GM19395 (cell line): ENCODE results near the gene PACS2.
"Not testable (repeated sequence)": the region's sequence is repeated elsewhere in the genome, so short reads cannot be mapped to it uniquely, and the experiment has no call there.

Experiments used
- ATAC-seq: cut with Tn5 transposase; IDR thresholded peaks from one replicate; pipeline ENCODE4 v1.9.1; 2021; ENCODE audit warnings: mild to moderate bottlenecking, moderate library complexity; ENCODE audit not compliant: unreplicated experiment

The PACS2 gene

DNA sequence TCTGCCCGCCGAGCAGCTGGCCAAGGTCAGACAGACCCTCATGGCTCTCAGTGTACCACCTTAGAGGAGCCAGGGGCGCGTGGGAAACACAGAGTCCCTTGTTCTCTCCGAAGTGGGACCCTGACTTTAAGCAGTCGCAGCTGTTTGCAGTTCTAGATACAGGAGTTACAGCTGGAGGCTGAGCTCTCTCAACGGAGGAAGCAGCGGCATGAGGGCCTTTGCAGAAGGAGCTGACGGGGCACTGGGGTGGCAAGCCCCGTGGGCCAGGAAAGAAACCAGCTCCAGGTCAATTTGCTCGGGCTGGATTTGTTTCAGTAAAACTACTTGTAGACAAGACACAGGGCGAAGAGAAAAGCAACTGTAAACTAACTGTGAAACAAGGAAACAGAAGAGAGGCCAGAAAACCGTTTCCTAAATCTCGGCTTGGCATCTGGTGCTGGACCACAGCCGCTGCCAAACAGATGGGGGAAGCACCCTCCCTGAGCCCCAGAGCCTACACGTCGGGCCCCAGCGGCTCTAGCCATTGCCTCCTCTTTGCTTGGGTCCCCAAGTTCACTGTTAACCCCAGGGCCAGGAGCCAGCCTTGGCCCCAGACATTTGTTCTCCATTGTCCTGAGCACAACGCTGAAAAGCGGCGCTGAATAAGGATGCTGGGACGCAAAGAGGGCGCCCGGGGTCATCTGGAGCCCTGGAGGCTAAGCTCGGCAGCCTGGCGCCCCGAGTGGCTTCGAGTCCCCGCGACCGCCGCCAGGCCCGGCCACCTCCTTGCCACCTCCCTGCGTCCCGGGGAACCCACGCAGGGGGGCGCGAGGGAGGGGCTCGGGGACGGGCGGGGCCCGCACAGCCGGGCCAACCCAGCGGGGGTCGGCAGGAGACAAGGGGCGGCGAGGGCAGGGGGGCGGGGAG lies 914 bp upstream of the PACS2 start:
- ATAC-seq, result peak; percentile 15

DNA sequence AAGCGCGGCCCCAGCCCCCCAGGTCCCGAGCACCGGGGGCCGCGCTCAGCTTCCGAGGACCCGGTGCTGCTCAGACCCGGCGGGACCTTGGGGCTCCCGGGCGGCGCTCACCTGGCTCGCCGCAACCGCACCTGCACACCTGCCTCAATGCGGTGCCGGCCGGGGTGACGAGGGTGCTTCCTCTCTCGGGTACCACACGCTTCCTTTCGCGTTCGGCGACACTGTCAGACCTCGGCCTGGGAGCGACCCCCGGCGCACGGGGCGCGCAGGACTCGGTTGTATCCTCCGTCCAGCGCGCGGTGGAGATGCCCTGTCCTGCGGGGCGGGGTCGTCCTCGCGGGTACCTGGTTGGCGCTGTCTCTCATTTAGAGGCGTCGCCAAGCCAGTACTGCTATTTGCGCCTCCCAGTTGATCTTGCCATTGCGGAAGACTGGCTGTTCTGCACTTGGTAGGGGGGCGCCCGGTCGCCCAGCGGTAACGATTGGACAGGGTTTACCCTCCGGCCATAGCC lies 718 bp downstream of the PACS2 start:
- peak; percentile 29 for ATAC-seq

- ATAC-seq, result no peak
Measured at GRCh38 chr14:105315941-105316576, 1.5 kb downstream of the PACS2 start.

DNA sequence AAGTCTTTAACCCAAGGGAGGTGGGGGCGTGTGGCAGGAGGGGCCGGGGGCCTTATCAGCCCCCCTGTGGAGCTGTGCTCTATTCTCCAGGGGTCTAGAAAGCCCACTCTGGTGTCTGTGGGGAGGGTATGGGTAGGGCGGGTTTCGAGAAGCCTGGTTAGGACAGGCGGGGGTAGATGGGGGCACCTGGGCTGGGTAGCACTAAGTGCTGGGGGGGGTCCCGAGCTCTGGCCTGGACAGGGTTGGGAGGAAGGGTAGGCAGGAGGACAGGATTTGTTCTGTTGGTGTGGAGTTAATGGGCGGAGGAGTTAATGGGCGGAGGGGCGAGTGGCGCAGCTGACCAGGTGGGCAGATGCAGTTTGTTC lies 2.0 kb downstream of the PACS2 start:
- ATAC-seq, result no peak

- no peak for ATAC-seq
Measured at GRCh38 chr14:105316968-105317510, 2.5 kb downstream of the PACS2 start.

- no peak for ATAC-seq
Measured at GRCh38 chr14:105317546-105317945, 3.0 kb downstream of the PACS2 start.

DNA sequence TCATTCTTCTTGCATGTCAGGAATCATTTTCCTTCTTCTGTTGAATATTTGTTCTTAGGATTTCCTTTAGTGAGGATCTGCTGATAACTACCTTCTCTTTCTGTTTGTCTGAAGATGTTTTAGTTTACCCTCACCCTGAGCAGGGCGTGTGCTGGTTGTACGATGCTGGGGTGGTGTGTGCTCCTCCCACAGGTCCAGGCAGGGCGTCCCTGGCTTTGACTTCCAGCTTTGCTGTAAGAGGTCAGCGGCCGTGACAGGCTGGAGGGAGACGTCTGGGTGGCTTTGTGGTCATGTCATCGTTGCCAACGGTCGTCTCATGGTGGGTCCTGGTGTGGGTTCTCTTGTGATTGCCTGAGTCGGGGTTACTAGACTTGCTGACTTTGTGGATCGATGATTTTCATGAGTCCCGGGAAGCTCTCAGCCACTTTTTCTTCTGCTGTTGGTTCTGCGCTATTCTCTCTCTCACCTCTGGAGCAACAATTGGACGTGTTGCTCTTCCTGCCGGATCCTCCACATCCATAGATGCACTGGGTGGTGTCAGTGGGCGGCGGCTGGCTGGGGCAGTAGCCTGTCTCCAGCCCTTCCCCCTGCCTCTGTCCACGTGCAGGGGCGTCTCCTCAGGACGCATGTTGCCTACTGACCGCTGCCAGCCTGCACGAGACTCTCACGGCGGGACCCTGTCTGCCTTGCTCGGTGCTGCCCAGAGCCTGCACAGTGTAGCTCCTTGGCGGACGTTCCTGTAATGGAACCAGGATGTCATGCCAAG lies 8.4 kb downstream of the PACS2 start:
- no peak for ATAC-seq

- ATAC-seq, result no peak
Measured at GRCh38 chr14:105323663-105324062, 9.1 kb downstream of the PACS2 start.

DNA sequence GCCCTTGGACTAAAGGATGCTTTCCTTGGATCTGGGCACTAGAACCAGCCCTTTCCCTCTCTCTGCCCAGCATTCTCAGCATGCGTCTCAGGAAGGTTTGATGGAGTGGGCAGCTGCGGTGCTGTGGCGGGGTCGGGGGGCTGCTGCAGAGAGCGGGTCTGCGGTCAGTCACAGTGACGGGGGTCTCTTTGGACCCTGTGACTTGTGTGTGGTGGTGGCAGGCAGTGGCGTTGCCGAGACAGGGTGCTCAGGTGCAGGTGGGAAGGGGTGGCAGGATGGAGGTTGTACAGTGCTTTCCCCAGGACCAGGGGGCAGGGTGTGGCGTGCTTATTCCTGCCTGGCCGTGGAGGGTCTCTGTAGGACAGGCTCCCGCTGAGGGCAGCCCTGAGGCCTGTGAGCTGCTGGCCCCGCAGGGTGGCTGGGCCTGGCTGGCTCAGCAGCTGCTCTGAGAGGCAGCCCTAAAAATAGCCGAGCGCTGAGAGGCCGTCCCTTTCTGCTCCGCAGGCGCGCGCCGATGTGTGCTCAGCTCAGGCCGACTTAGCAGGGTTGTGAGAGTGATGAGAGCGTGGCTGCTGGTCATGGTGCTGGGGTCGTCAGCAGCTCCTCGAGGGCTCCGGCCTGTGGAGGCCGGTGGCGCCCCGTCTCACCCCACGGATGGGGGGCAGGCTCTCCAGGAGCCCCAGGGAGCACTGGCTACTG lies 9.7 kb downstream of the PACS2 start:
- no peak for ATAC-seq

DNA sequence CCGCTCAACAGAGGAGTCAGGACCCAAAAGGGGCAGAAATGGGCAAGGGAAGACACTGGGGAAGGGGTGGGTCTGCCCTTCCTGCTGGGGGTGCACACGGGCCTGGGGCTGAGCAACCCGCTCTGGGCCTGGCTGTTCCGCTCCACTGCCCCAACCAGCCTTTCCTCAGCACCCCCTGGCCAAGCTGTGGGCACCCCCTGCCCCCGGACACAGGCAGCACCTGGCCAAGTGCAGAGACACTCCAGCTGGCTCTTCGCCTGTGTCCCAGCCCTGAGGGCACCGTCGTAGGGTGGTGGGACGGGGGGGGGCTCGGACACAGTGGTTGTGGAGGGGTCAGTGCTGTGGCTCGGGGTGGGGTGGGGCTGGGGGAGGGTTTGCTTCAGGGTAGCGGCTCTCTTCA lies 10.3 kb downstream of the PACS2 start:
- no peak for ATAC-seq

DNA sequence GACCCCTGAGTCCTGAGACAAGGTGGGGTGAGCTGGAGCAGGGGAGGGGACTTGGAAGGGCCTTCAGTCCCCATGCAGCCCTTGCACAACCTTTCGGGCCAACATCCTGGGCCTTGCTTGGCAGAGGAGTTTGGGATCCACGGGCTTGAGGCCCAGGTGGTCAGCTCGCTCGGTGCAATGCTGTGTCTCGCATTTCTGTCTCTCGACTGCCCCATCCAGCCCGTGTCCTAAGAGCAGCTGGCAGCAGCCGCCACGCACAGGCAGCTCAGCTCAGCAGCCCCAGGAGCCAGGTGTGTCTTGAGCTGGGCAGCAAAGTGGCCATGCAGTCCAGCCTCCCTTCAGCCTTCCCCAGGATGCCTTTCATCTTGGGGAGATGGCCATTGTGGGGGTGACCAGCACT lies 10.8 kb downstream of the PACS2 start:
- no peak for ATAC-seq

GRCh38 chr14:105325716-105326567 lies 11.4 kb downstream of the PACS2 start:
- no peak for ATAC-seq

GRCh38 chr14:105326568-105326867 lies 12.0 kb downstream of the PACS2 start:
- ATAC-seq, result no peak

DNA sequence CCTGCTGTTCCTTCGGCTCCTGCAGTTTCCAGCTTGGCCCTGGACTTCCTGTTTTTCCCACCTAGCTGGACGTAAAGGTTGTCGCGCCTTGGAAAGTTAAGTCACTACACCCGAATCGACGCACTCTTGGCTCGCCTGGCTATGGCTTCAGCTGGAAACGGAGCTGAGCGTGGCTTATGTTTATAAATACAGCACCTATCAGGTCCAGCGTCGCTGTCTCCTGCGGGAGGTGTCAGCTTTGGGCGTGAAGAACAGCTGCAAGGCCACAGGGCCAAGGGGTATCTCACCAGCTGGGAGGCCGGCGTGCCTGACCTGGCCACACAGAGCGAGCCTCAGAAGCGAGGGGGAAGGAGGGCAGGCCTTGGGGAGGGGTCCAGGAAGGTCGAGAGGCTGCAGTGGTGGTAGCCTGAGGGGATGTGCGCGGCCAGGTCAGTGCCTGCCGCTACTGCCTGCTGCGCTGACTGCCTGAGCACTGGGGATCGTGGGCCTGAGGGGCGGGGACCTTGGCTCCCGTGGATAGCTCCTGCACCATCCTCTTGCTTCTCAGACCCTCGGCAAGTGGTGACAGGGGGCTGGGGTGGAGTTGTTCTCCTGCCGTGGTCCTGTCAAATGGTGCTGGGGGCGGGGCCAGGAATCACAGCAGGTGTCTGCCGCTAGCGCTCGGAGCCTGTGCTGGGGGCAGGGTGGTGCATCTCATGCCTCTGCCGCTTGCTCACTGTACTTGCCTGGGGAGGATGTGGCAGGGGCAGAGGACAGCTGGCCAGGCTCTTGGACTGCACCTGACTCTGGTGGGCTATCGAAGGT lies 12.5 kb downstream of the PACS2 start:
- ATAC-seq, result no peak

DNA sequence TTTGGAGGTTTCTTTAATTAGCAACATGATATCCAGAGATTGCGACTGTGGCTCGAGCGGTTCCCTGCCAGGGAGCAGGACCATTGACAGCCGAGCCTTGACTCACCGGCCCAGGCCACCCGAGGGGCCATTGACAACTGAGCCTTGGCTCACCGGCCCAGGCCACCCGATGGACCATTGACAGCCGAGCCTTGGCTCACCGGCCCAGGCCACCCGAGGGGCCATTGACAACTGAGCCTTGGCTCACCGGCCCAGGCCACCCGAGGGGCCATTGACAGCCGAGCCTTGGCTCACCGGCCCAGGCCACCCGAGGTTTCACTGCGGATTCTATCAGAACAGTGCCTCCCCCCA lies 13.1 kb downstream of the PACS2 start:
- ATAC-seq, result not testable (repeated sequence)

DNA sequence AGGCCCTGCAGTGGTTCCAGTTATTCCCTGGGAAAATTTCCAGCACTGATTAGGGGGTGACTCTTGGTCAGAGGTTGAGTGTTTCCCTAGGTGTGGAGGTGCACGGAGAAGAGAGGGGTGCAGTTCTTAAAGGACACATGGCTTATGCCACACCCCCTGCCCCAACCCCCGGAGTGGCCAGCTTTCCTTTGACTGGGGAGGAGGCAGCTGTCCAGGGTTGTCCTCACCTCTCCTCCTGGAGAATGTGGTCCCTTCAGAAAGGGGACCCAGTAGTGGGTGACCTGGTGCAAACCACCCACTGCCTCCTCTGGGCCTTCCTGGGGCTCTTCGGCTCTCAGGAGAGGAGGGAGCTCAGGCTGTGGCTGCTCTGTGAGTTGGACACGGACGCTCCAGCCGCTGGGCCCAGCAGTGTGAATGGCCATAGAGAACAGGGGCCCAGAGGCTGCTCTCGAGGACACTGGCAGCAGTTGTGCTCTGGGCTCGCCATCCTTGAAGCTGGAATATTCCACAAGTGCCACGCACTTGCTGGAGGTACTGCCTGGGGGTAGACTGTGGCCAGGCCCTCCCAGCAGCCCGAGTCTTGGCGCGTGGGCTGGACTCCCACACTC lies 13.6 kb downstream of the PACS2 start:
- no peak for ATAC-seq

GRCh38 chr14:105328678-105329390 lies 14.3 kb downstream of the PACS2 start:
- ATAC-seq, result no peak
